CD1c-positive myeloid dendritic cell (primary cell): Measurements from ENCODE around the gene PUM1.
"Not testable (repeated sequence)": the region's sequence is repeated elsewhere in the genome, so short reads cannot be mapped to it uniquely, and the experiment has no call there.

ENCODE experiments used
- DNase-seq: peaks from one replicate; pipeline ENCODE4 v3.0.0-alpha.2; 2016; ENCODE audit errors: extremely low spot score

Gene PUM1

GRCh38 chr1:31065310-31066217, at the start of gene PUM1:
Gene PUM1 (minus strand): TSS chr1:31065717. CDS start chr1:31059566, 6,151 bp downstream.
- DNase-seq = peak; percentile 98

- no peak for DNase-seq
Observed at GRCh38 chr1:31112266-31112935, 46.9 kb upstream of the PUM1 start.

GRCh38 chr1:31111290-31111951, 45.9 kb upstream of the PUM1 start:
- peak; percentile 28 for DNase-seq

GRCh38 chr1:31110846-31111245, 45.3 kb upstream of the PUM1 start:
- no peak for DNase-seq

GRCh38 chr1:31108861-31109260, 43.3 kb upstream of the PUM1 start:
- DNase-seq = no peak

GRCh38 chr1:31105646-31106045, 40.1 kb upstream of the PUM1 start:
- no peak for DNase-seq

- peak; percentile 69 for DNase-seq
Observed at GRCh38 chr1:31102501-31102950, 37.0 kb upstream of the PUM1 start.

GRCh38 chr1:31101147-31101502, 35.6 kb upstream of the PUM1 start:
- no peak for DNase-seq

GRCh38 chr1:31099293-31100032, 33.9 kb upstream of the PUM1 start:
- DNase-seq = no peak

GRCh38 chr1:31095985-31096384, 30.5 kb upstream of the PUM1 start:
- no peak for DNase-seq

GRCh38 chr1:31095298-31095981, 29.9 kb upstream of the PUM1 start:
- DNase-seq = no peak

- not testable (repeated sequence) for DNase-seq
Observed at GRCh38 chr1:31088081-31088480, 22.6 kb upstream of the PUM1 start.

- no peak for DNase-seq
Observed at GRCh38 chr1:31084782-31085569, 19.5 kb upstream of the PUM1 start.

- no peak for DNase-seq
Observed at GRCh38 chr1:31082385-31082784, 16.9 kb upstream of the PUM1 start.

- DNase-seq = no peak
Observed at GRCh38 chr1:31073044-31073443, 7.5 kb upstream of the PUM1 start.

- no peak for DNase-seq
Observed at GRCh38 chr1:31072304-31072746, 6.8 kb upstream of the PUM1 start.

GRCh38 chr1:31069392-31069791, 3.9 kb upstream of the PUM1 start:
- no peak for DNase-seq

GRCh38 chr1:31064718-31065309, 703 bp downstream of the PUM1 start:
- peak; percentile 62 for DNase-seq

- DNase-seq = no peak
Observed at GRCh38 chr1:31064111-31064717, 1.3 kb downstream of the PUM1 start.
